NT2/D1 (cell line): ENCODE data around the gene COLEC12.

Source experiments
- DNase-seq: peaks from one replicate; pipeline ENCODE4 v3.0.0-alpha.2; 2011; ENCODE audit warnings: low read depth, low spot score
- H3K27me3 ChIP-seq: 2 replicates; pipeline ENCODE4 v1.6.0; 2011; ENCODE audit warnings: mild to moderate bottlenecking; ENCODE audit not compliant: insufficient read length, insufficient read depth
- H3K36me3 ChIP-seq: 2 replicates; pipeline ENCODE4 v1.6.1; 2011; ENCODE audit warnings: mild to moderate bottlenecking, low read length, mixed read lengths; ENCODE audit not compliant: insufficient read depth, insufficient read length
- H3K4me1 ChIP-seq: 2 replicates; pipeline ENCODE4 v1.5.1; 2011; ENCODE audit not compliant: insufficient read depth, insufficient read length
- H3K4me3 ChIP-seq: 2 replicates; pipeline ENCODE4 v1.5.1; 2011; ENCODE audit warnings: low read depth; ENCODE audit not compliant: insufficient read length
- H3K9ac ChIP-seq: 2 replicates; pipeline ENCODE4 v1.6.0; 2011; ENCODE audit warnings: low read depth; ENCODE audit not compliant: insufficient read length
- H3K9me3 ChIP-seq: 2 replicates; pipeline ENCODE4 v1.5.1; 2011; ENCODE audit warnings: mild to moderate bottlenecking, low read length; ENCODE audit not compliant: insufficient read depth
- SUZ12 ChIP-seq: IDR thresholded peaks from 2 replicates; pipeline ENCODE4 v1.6.1; 2011; ENCODE audit not compliant: insufficient read length, insufficient read depth; ENCODE audit errors: extremely low read depth
- YY1 ChIP-seq: IDR thresholded peaks from 2 replicates; pipeline ENCODE4 v1.6.1; 2011; ENCODE audit not compliant: insufficient read length, insufficient read depth
- ZNF274 ChIP-seq: IDR thresholded peaks from 2 replicates; pipeline ENCODE4 v1.6.1; 2011; ENCODE audit warnings: mild to moderate bottlenecking, low read depth, low read length

Gene COLEC12

DNA sequence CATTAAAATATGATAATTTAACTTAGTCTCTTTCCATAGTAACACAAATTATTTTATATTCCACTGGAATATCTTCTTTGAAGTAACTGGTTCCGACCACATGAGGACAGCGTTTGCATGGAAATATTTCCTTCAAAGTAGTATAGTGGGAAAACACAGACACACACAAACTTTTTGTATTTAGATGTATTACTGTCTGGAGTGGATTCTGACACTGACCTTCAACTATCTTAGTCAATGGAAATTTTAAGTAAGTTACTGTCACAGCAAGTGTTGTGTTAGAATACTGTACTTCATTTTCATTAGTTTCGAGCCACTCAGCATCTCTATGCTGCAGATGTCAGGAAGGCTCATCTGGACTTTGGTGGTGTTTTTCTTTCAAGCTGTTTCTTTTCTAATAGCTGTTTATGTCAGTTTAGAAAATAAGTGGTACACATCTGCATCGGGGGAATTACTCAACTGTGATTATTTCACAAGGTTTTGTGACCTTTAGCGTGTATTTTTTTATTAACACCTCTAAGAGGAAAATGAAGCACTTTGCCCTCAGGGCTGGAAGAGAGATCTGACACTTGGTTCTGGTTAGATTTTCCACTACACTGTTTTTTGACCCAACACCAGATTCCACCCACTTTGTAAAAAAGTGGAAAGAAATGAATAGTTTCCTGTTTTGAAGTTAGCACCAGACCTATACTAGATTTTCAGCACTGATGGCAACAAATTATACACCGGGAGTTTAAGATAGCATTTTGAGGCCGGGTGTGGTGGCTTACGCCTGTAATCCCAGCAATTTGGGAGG, 213.8 kb downstream of the COLEC12 start:
- H3K9me3 ChIP-seq = no peaks in the 10 kb centered on the region
- no peaks in the 10 kb centered on the region for H3K4me1 ChIP-seq
- H3K36me3 ChIP-seq = no peaks in the 10 kb centered on the region
- TF ChIP-seq YY1 (no peak), ZNF274 (no peak), SUZ12 (no peak)
- no peaks in the 10 kb centered on the region for H3K27me3 ChIP-seq
- H3K4me3 ChIP-seq = no peak overlapping the region
- H3K9ac ChIP-seq = no peak overlapping the region
- no peak for DNase-seq

DNA sequence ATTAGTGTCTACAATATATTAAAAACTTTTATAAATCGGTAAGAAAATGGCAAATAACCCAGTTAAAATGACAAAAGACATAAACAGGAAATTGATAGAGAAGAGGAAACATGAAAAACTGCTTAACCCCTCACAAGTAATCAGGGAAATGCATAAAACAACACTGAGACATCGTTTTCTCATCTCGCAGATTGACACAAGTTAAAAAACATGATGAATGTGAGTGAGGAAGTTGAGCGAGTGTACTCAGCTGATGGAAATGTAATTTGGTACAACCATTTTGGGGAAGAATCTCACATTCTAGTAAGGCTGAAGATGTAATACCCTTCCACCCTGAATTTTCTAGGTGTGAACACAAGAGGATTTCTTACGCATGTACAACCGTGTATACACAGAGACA, 214.7 kb downstream of the COLEC12 start:
- no peak for DNase-seq
- TF ChIP-seq SUZ12 (no peak), YY1 (no peak), ZNF274 (no peak)
- Histone ChIP-seq H3K9ac (no peak overlapping the region), H3K9me3 (no peaks in the 10 kb centered on the region), H3K4me3 (no peak overlapping the region), H3K27me3 (no peaks in the 10 kb centered on the region), H3K36me3 (no peaks in the 10 kb centered on the region), H3K4me1 (no peaks in the 10 kb centered on the region)

DNA sequence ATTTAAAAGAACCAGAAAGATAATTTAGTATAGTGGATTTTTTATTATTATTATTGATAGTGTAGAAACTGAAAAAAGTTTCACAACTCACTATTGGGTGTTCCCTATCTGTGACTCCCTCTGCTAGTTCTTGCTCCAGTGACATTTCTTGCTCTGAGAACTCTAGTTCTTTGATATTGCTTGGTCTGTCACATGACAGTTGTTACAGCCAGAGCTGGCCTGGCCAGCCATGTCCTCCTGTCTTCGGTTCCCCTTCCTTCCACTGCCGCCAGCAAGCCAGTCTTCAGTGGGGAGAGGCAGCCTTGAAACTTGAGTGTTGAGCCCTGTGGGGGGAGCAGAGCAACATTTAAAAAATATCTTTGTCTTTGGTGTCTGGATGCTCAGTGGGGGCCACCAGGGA, 225.0 kb downstream of the COLEC12 start:
- no peaks in the 10 kb centered on the region for H3K4me1 ChIP-seq
- H3K27me3 ChIP-seq = no peaks in the 10 kb centered on the region
- no peak for DNase-seq
- H3K9ac ChIP-seq = no peak overlapping the region
- TF ChIP-seq ZNF274 = no peak
- TF ChIP-seq SUZ12 = no peak
- TF ChIP-seq YY1 = no peak
- no peak overlapping the region for H3K4me3 ChIP-seq
- H3K9me3 ChIP-seq = no peaks in the 10 kb centered on the region
- peaks cover 6% of the 10 kb centered on the region for H3K36me3 ChIP-seq

DNA sequence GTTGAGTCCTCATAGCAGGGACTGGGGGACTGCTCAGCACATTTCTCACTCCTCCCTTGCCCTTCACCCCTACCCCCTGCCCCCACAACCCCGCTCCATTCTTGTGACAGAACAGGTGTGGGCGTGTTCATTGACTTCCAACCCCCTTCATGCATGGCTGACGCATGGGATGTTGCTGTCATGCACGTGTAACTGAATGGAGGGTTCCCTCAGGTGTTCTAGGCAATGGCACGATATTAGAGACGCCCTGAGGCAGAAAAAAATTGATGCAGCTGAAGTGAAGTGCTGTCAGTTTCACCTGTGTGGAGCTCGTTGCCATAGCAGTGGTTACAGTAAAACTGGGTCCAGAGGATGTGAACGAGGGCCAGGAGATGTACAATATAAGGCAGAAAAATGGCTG, 226.2 kb downstream of the COLEC12 start:
- Histone ChIP-seq H3K4me3 (no peak overlapping the region), H3K27me3 (no peaks in the 10 kb centered on the region), H3K9ac (no peak overlapping the region), H3K9me3 (no peaks in the 10 kb centered on the region), H3K4me1 (no peaks in the 10 kb centered on the region), H3K36me3 (peaks cover 6% of the 10 kb centered on the region)
- TF ChIP-seq YY1 (no peak), ZNF274 (no peak), SUZ12 (no peak)
- DNase-seq = no peak

DNA sequence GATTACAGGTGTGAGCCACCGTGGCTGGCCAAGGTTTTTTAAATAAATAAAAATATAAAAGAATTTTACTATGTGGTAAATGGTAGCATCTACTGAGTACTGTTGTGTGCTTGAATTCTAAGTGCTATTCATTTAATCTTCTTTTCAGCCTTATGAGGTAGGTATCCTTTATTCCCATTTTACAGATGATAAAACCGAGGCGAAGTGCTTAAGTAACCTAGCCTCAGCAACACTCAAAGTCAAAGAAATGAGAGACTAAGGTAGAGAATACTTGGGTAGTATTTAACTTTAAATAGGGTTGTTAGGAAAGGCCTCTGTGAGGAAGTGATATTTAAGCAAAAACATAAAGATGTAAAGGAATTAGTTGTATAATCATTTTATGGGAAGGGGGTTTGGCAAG, 227.0 kb downstream of the COLEC12 start:
- no peak overlapping the region for H3K9ac ChIP-seq
- TF ChIP-seq SUZ12 (no peak), ZNF274 (no peak), YY1 (no peak)
- H3K4me3 ChIP-seq = no peak overlapping the region
- H3K27me3 ChIP-seq = no peaks in the 10 kb centered on the region
- no peaks in the 10 kb centered on the region for H3K4me1 ChIP-seq
- H3K9me3 ChIP-seq = no peaks in the 10 kb centered on the region
- no peak for DNase-seq
- peaks cover 6% of the 10 kb centered on the region for H3K36me3 ChIP-seq

DNA sequence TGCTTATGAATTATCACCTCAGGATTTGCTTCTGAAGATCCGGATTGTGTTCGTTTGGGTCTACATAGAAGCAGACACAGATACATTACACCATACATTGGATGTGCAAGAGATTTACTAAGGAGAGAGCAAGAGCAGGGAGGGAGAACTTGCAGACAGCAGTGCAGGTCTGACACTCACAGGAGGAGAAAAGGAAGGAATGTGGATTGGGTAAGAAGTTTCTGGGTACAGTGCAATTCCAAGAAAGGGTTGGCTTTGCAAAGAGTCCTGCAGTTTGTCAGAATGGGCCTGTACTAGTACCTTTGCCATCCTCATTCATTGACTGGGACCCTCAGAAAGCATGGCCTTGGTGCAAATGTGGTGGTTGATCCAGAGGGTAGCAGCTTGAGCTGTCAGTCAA, 227.9 kb downstream of the COLEC12 start:
- no peaks in the 10 kb centered on the region for H3K27me3 ChIP-seq
- H3K36me3 ChIP-seq = peaks cover 6% of the 10 kb centered on the region
- TF ChIP-seq ZNF274 (no peak), SUZ12 (no peak), YY1 (no peak)
- DNase-seq = no peak
- no peak overlapping the region for H3K9ac ChIP-seq
- H3K4me1 ChIP-seq = no peaks in the 10 kb centered on the region
- no peaks in the 10 kb centered on the region for H3K9me3 ChIP-seq
- no peak overlapping the region for H3K4me3 ChIP-seq

DNA sequence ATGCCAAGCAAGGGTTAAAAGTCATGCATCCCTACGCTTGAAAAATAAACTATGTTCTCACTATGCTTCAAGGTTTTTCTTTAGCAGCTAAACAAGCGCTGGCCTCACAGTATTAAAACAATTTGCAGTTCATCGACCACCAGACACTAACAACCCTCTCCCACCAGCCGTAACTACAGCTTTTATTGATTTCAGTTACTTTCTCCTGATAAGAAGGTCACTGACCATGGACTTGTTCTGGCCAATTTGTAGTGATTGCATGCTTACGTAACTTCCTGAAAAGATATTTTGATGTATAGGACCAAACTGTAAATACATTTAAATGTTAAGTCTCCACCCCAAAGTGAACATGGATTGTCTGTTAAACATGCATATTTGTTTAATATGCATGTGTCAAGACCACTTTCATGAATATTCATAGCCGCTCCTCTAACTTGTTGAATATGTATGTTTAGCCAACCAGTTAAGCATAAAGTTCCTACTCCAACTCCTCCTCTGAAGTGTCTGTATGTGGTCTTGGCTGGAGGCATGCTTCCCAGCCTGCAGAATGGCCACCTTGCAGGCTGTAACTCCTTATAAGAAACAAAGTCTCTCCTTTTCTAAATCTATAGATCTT, 230.9 kb downstream of the COLEC12 start:
- Histone ChIP-seq H3K4me3 (no peak overlapping the region), H3K4me1 (no peaks in the 10 kb centered on the region), H3K36me3 (peaks cover 23% of the 10 kb centered on the region), H3K9me3 (no peaks in the 10 kb centered on the region), H3K27me3 (no peaks in the 10 kb centered on the region), H3K9ac (no peak overlapping the region)
- TF ChIP-seq SUZ12 (no peak), ZNF274 (no peak), YY1 (no peak)
- no peak for DNase-seq
